GM18498 (cell line): Measurements from ENCODE around the gene DMXL1.
A peak's percentile ranks its signal among the peaks of the same experiment; 100 is the strongest.

ENCODE experiments used
- ATAC-seq: cut with Tn5 transposase; IDR thresholded peaks from one replicate; pipeline ENCODE4 v1.9.1; 2021; ENCODE audit warnings: mild to moderate bottlenecking, moderate library complexity; ENCODE audit not compliant: unreplicated experiment

Gene DMXL1

GRCh38 chr5:119070828-119071560 lies at the start of gene DMXL1:
TSS of gene DMXL1 (plus strand) at chr5:119071087. CDS start at chr5:119071570, 483 bp downstream.
- peak; percentile 79 for ATAC-seq

GRCh38 chr5:119021149-119021732 lies 49.6 kb upstream of the DMXL1 start:
- no peak for ATAC-seq

- peak; percentile 72 for ATAC-seq
Observed at GRCh38 chr5:119022017-119022745, 48.7 kb upstream of the DMXL1 start.

- no peak for ATAC-seq
Observed at GRCh38 chr5:119022773-119023172, 48.1 kb upstream of the DMXL1 start.

GRCh38 chr5:119028575-119028974 lies 42.3 kb upstream of the DMXL1 start:
- no peak for ATAC-seq

- peak; percentile 85 for ATAC-seq
Observed at GRCh38 chr5:119031011-119031886, 39.6 kb upstream of the DMXL1 start.

GRCh38 chr5:119031905-119032304 lies 39.0 kb upstream of the DMXL1 start:
- peak; percentile 55 for ATAC-seq

- ATAC-seq = peak; percentile 46
Observed at GRCh38 chr5:119032656-119033055, 38.2 kb upstream of the DMXL1 start.

GRCh38 chr5:119033135-119033534 lies 37.8 kb upstream of the DMXL1 start:
- no peak for ATAC-seq

GRCh38 chr5:119036101-119036762 lies 34.7 kb upstream of the DMXL1 start:
- no peak for ATAC-seq

GRCh38 chr5:119037496-119038215 lies 33.2 kb upstream of the DMXL1 start:
- no peak for ATAC-seq

- ATAC-seq = no peak
Observed at GRCh38 chr5:119048246-119048645, 22.6 kb upstream of the DMXL1 start.

GRCh38 chr5:119049824-119050449 lies 20.9 kb upstream of the DMXL1 start:
- no peak for ATAC-seq

GRCh38 chr5:119054101-119054500 lies 16.8 kb upstream of the DMXL1 start:
- no peak for ATAC-seq

- no peak for ATAC-seq
Observed at GRCh38 chr5:119055294-119055693, 15.6 kb upstream of the DMXL1 start.

GRCh38 chr5:119058979-119059529 lies 11.8 kb upstream of the DMXL1 start:
- ATAC-seq = no peak

- peak; percentile 47 for ATAC-seq
Observed at GRCh38 chr5:119059740-119060255, 11.1 kb upstream of the DMXL1 start.

- ATAC-seq = peak; percentile 81
Observed at GRCh38 chr5:119063579-119064379, 7.1 kb upstream of the DMXL1 start.
